LNCAP (cell line): ENCODE measurements around the gene CCNK.

Source experiments
- TF ChIP-seq, protein P1 (sequence below): fragments of 450-650 bp; IDR thresholded peaks from 2 replicates; pipeline ENCODE4 v1.5.1; 2017; ENCODE audit warnings: mild to moderate bottlenecking

Gene CCNK

DNA sequence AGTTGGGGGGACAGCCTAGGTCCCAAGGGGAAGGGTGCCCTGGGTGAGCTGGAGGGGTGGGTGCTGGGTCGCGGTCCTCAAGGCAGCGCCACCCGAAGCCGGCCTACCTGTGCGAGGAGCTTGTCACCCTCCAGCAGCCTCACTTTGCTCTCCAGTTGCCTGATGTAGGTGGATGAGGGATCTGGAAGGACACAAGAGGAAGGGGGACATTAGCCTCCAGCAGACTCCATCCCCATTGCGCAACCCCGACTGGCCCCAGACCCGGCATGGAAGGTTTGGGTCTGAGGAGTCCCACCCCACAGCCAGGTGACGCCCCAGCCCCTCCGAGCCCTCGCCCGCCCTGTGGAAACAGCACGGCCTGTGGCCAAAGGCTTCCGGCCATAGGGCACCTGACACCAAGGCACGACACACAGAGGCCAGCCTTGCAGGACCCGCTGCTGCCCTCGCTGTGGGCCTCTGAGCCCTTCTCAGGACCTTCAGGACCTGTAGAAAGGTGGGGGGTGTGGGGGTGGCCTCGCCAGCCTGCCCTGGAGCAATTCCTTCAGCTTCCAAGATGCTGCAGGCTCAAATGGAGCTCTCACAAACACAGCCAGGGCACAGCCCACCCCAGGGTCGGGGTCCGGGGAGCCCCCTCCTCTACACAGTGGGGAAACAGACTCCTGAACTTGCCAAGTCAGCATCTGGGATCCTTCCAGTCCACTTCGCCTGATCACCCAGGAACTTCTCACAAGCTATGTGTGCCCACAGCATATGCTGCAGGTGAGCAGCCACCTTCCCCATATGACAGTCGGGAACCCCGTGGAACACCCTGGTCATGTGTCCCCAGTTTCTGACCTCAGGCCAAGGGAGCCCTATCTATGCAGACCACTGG lies 54.9 kb downstream of the CCNK start:
- TF ChIP-seq, protein P1, sequence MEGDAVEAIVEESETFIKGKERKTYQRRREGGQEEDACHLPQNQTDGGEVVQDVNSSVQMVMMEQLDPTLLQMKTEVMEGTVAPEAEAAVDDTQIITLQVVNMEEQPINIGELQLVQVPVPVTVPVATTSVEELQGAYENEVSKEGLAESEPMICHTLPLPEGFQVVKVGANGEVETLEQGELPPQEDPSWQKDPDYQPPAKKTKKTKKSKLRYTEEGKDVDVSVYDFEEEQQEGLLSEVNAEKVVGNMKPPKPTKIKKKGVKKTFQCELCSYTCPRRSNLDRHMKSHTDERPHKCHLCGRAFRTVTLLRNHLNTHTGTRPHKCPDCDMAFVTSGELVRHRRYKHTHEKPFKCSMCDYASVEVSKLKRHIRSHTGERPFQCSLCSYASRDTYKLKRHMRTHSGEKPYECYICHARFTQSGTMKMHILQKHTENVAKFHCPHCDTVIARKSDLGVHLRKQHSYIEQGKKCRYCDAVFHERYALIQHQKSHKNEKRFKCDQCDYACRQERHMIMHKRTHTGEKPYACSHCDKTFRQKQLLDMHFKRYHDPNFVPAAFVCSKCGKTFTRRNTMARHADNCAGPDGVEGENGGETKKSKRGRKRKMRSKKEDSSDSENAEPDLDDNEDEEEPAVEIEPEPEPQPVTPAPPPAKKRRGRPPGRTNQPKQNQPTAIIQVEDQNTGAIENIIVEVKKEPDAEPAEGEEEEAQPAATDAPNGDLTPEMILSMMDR: no peak

DNA sequence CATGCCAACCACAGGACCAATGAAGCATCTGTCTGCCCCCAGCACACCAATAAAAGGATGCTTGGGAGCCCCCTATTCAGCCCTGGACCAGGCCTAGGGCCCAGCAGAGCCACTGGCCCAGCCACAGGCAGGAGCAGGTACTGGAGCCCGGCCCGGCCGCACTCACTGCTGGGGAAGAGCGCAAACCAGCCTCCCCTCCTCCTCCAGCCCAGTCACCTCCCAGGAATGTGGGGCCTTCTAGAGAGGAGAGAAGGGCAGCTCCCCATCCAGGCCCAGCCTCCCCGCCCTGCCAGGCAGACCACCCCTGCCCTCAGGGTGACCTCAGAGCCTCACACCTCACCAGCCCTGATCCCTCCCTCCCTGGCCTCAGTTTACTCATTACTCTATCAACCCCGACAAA lies 56.2 kb downstream of the CCNK start:
- TF ChIP-seq, protein P1: no peak

DNA sequence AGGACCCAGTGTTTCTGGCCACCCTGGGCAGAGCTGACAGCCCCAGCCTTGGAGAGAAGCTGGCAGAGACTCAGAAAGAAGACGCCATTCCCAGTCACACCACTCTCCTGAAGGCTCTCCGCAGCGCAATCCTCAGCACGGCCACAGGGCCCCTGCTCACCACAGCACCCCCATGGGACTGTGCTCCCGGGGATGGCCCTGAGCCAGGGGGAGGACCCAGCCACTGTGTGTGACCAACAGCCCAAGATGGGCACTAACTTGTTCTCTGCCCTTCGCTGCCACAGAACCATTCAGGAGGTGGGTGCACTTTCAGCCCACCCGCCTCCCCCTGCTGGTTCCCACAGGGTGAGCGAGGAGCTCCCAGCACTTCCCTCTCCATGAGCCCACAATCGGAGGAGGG lies 57.1 kb downstream of the CCNK start:
- TF ChIP-seq, protein P1: no peak

DNA sequence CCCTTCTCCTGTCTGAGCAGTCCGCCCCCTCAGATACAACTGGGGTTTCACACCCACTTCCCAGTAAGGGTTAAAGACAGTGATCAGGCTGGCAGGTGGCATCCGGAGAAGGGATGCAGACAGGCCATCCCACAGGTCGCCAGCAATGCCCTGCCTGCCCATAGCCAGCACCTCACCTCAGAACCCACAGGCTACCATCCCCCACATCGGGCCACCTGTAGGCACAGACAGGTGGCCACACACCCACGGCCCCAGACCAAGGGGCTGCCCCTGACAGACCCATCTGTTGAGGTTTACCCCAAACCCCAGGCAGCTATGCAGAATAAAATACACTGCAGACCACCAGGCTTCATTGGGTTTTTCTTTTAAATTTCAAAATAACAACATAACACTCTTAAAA lies 57.5 kb downstream of the CCNK start:
- TF ChIP-seq, protein P1: no peak

DNA sequence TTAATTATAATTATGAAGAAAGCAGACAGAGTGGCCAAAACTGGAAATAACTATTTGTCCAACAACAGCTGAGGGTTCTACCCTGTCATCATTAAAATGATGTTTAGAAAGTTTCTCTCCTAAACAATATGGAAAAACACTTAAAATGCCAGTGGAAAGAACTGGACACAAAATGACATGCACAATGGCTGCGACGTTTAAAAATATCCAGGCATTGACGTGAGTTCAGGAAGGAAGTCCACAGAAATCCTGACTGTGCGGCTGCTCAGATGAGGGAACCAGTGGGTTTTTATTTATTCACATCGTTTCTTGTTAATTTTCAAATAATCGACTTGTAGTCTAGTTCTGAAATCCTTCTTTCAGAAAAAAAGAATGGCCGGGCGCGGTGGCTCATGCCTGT lies 58.3 kb downstream of the CCNK start:
- TF ChIP-seq, protein P1: no peak

DNA sequence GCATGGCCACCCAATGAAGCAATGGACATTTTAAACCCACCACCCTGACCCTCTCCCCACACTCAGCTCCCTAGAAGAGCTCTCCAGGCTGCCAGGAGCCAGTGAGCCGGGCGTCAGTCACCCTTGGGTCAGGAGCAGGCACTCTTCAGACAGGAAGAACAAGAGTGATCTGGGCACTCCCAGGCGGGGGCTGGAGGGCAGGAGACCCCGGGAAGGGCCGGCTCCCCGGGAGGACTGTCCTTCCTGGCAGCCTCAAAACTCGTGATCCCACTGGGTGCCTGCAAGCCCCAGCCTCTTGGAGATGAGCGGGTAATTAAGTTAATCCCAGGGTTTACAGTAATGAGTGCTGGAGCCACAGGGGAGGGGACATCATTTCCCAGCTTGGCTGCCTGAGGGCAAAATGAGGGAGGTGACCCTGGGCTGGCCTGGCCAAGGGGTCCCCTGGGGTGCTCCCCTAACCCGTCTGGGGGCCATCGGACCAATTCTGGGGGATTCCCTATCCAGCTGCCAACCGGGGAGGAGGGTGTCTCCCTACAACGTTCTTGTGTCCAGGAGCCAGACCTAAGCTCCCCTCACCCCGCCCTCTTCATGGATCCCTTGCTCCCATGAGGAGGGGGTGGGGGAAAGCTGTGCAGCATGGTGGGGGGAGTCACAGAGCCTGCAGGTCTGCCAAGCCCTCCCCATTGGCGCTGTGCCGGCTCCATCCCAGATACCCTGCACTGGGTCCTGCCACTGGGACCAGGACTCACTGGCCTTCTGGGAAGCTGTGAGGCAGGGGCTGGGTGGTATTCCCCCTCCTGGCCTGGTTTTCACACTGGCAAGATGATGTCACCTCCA lies 59.2 kb downstream of the CCNK start:
- TF ChIP-seq, protein P1: no peak

DNA sequence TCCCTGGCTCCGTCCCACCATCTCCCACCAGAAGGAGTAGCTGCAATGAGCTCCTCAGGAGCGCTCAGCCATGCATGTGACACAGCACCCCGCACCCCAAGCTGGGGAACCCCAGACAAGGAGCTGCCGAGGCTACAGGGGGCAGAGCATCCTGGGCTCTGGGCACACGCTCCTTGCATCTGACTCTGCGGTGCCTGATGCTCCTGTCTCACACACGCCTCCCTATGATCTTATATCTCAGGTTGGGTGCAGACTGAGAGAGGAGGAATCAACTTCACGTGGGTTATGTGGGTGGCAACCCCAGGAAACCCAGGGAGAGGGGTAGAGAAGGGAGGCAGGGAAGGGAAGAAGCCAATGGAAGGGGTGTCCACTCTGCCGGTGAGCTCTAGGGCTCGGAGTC lies 60.0 kb downstream of the CCNK start:
- TF ChIP-seq, protein P1: no peak
